Esophagus muscularis mucosa (tissue), 4 donors: ENCODE data around the gene ZNF674. TPM values are rescaled to one million over a fixed set of nuclear protein-coding genes. Genes with fewer than 3 reads are reported as not detected.
"Not testable (repeated sequence)": the region's sequence is repeated elsewhere in the genome, so short reads cannot be mapped to it uniquely, and the experiment has no call there.

Experiments
- DNase-seq: peaks from one replicate; pipeline ENCODE4 v3.0.0-alpha.2; 2017; ENCODE audit errors: extremely low spot score
- H3K27ac ChIP-seq, 4 donors: fragments of 200-600 bp; sonication (generic); replicated peaks in 1 of 4; 1 replicate in 3 of 4; 2 replicates in 1 of 4; pipeline ENCODE4 v1.5.1; 2016 to 2019; ENCODE audit warnings: mild to moderate bottlenecking in 1 of 4
- H3K27me3 ChIP-seq, 4 donors: fragments of 200-600 bp; sonication (generic); one replicate each; pipeline versions ENCODE4 v1.5.1 to v1.6.0; 2016 to 2019
- H3K36me3 ChIP-seq, 4 donors: fragments of 200-600 bp; sonication (generic); one replicate each; pipeline ENCODE4 v1.5.1; 2016 to 2019
- H3K4me1 ChIP-seq, 4 donors: fragments of 200-600 bp; sonication (generic); one replicate each; pipeline ENCODE4 v1.5.1; 2016 to 2019
- H3K4me3 ChIP-seq, 4 donors: fragments of 200-600 bp; sonication (generic); 1 replicate in 2 of 4; 2 replicates in 2 of 4; pipeline ENCODE4 v1.5.1; 2016 to 2019; ENCODE audit warnings: mild to moderate bottlenecking in 4 of 4, moderate library complexity in 1 of 4
- H3K9me3 ChIP-seq, 4 donors: fragments of 200-600 bp; sonication (generic); 1 replicate in 3 of 4; 2 replicates in 1 of 4; pipeline ENCODE4 v1.5.1; 2016 to 2019
- CTCF ChIP-seq, 3 experiments: fragments of 200-600 bp in 2 of 3; fragments of 450-650 bp in 1 of 3; sonication (generic) in 2 of 3; IDR thresholded peaks; one replicate each; pipeline ENCODE4 v1.5.1; 2017 to 2019; ENCODE audit warnings: antibody characterized with exemption in 3 of 3, mild to moderate bottlenecking in 2 of 3, moderate library complexity in 1 of 3
- EP300 ChIP-seq: sonication (generic); formaldehyde crosslinking; IDR thresholded peaks from one replicate; pipeline ENCODE4 v1.6.1; 2017; ENCODE audit warnings: antibody characterized with exemption
- POLR2A ChIP-seq: fragments of 450-650 bp; IDR thresholded peaks from one replicate; pipeline ENCODE4 v1.6.1; 2017; ENCODE audit warnings: antibody characterized with exemption, moderate library complexity, mild to moderate bottlenecking, low read depth
- POLR2AphosphoS5 ChIP-seq, 2 donors: sonication (generic); formaldehyde crosslinking; IDR thresholded peaks; one replicate each; pipeline ENCODE4 v1.6.1; 2017; ENCODE audit warnings: antibody characterized with exemption in 2 of 2
- WGBS: methylation state at CpG from one replicate; pipeline ENCODE4 v1.1.5; 2018; 5-methylcytosine and 5-hydroxymethylcytosine counted together
- intact Hi-C: fragments of 100-400 bp; cut with DNase I; formaldehyde crosslinking; loops from one replicate; pipeline ENCODE4 v1.15.1; 2023
- total RNA-seq, 4 donors: library from RNA; depleted of rRNA; stranded (reverse); fragments of >200 nt; gene quantifications; one replicate each; pipeline versions ENCODE4 v1.1.0 to v1.2.1, GENCODE V29; 2016

Gene ZNF674
- total RNA-seq, 4 donors from 2014 or later, result 2.0 to 5.0 (median 2.8) TPM

GRCh38 chrX:46551494-46552128 is 6.4 kb upstream of the ZNF674 start:
- WGBS, result 58% methylated on average over 8 of the region's 8 CpGs
- H3K27ac ChIP-seq, result no peak overlapping the region
- H3K9me3 ChIP-seq, result no peaks in the 10 kb centered on the region
- TF ChIP-seq POLR2A (no peak), POLR2AphosphoS5 (IDR thresholded peaks at IDR 0.05) (no peak), EP300 (no peak), CTCF (IDR thresholded peaks at IDR 0.05) (no peak)
- H3K27me3 ChIP-seq, result no peaks in the 10 kb centered on the region
- intact Hi-C loops, result no loop called here
- no peak overlapping the region for H3K4me3 ChIP-seq
- peaks cover 0 to 12% (median 9%) of the 10 kb centered on the region in 4 donors for H3K4me1 ChIP-seq
- DNase-seq, result no peak
- H3K36me3 ChIP-seq, result no peaks in the 10 kb centered on the region

DNA sequence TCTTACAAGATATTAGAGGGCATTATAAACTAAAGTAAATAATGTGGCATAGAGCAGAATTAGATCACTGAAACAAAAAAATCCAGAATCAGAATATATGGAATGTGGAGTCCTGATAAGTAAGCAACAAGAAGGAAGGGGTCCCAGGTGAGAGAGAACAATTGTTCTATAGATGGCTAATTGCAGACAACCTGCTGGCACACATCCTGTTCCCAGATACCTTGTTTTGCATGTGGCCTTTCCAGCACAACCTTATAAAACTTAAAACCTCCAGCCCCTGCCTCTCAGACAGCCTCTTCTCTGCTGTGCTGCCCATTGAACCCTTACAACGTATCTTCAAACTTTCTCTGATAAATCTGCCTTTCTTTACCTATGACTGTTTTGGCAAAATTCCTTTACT is 4.7 kb upstream of the ZNF674 start:
- no peak overlapping the region for H3K27ac ChIP-seq
- H3K27me3 ChIP-seq, result no peaks in the 10 kb centered on the region
- WGBS, result 77% methylated on average over 1 of the region's 1 CpG
- H3K4me1 ChIP-seq, result peaks cover 0 to 20% (median 15%) of the 10 kb centered on the region in 4 donors
- no peaks in the 10 kb centered on the region for H3K36me3 ChIP-seq
- no peak for TF ChIP-seq POLR2AphosphoS5 (IDR thresholded peaks at IDR 0.05)
- no peak for TF ChIP-seq POLR2A
- no peak for TF ChIP-seq EP300
- intact Hi-C loops, result no loop called here
- DNase-seq, result no peak
- no peak overlapping the region for H3K4me3 ChIP-seq
- H3K9me3 ChIP-seq, result no peaks in the 10 kb centered on the region

- H3K9me3 ChIP-seq, result no peaks in the 10 kb centered on the region
- no peaks in the 10 kb centered on the region for H3K27me3 ChIP-seq
- no peak overlapping the region for H3K4me3 ChIP-seq
- intact Hi-C loops, result no loop called here
- no peak for DNase-seq
- TF ChIP-seq POLR2A (no peak), CTCF (IDR thresholded peaks at IDR 0.05) (no peak), POLR2AphosphoS5 (IDR thresholded peaks at IDR 0.05) (no peak), EP300 (no peak)
- no peaks in the 10 kb centered on the region for H3K36me3 ChIP-seq
- no peak overlapping the region for H3K27ac ChIP-seq
- WGBS, result 78% methylated on average over 6 of the region's 6 CpGs
- H3K4me1 ChIP-seq, result peaks cover 0 to 34% (median 24%) of the 10 kb centered on the region in 4 donors
These were observed 2.6 kb upstream of the ZNF674 start for GRCh38 chrX:46547857-46548256.

DNA sequence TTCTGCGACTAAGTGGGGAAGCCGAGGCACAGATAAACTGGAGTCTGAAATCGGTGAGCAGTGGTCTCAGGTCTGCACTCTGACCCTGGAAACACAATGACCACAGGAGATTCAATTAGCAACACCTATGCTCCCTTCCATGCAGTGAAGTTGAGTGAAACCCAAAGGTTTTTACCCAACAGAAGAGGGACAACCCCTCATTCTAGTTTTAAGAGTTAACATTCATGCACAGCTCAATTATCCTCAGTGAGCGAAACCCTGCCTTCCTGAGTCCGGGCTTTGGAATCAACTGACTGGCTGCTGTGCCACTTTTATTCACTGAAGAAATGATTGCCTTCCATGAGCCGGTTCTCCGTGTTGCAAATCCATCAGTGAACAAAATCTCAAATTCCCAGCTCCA is 694 bp downstream of the ZNF674 start:
- 64% methylated on average over 7 of the region's 7 CpGs for WGBS
- H3K27me3 ChIP-seq, intact Hi-C loops, H3K36me3 ChIP-seq, H3K9me3 ChIP-seq, DNase-seq: not testable (repeated sequence)
- Histone ChIP-seq H3K4me3 (peak overlapping the region; percentile 66 to 76 (median 72)), H3K4me1 (peaks cover 0 to 34% (median 24%) of the 10 kb centered on the region in 4 donors), H3K27ac (peak overlapping the region; percentile 77 to 85 (median 82))

GRCh38 chrX:46543441-46543840 is 1.8 kb downstream of the ZNF674 start:
- no peak overlapping the region for H3K27ac ChIP-seq
- H3K4me3 ChIP-seq, result no peak overlapping the region
- TF ChIP-seq POLR2AphosphoS5 (IDR thresholded peaks at IDR 0.05) (no peak), POLR2A (no peak), CTCF (IDR thresholded peaks at IDR 0.05) (no peak), EP300 (no peak)
- DNase-seq, result no peak
- 69% methylated on average over 2 of the region's 2 CpGs for WGBS
- no peaks in the 10 kb centered on the region for H3K27me3 ChIP-seq
- H3K4me1 ChIP-seq, result peaks cover 0 to 34% (median 24%) of the 10 kb centered on the region in 4 donors
- peaks cover 0 to 17% (median 0%) of the 10 kb centered on the region in 4 donors for H3K36me3 ChIP-seq
- intact Hi-C loops, result no loop called here
- H3K9me3 ChIP-seq, result no peaks in the 10 kb centered on the region

DNA sequence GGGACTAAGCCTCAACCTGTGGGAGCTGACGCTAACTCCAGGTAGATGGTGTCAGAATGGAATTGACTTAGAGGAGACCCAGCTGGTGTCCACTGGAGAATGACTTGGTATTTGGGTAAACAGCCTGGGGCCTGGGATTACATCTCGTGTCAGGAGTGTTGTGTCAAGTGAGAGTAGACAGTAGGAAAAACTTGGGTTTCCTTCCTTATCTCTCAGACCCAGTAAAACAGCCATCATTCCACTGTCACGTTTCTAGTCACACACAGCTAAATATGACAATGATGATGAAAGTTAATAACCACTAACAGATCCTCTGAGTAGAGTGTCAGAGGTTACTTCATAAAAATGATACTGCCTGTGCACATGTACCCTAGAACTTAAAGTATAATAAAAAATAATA is 13.8 kb downstream of the ZNF674 start:
- Histone ChIP-seq H3K27ac (no peak overlapping the region), H3K36me3 (peaks cover 0 to 6% (median 0%) of the 10 kb centered on the region in 4 donors), H3K4me1 (no peaks in the 10 kb centered on the region), H3K4me3 (no peak overlapping the region), H3K9me3 (no peaks in the 10 kb centered on the region), H3K27me3 (no peaks in the 10 kb centered on the region)
- 55% methylated on average over 3 of the region's 3 CpGs for WGBS
- no peak for DNase-seq
- TF ChIP-seq POLR2A (no peak), EP300 (no peak), POLR2AphosphoS5 (IDR thresholded peaks at IDR 0.05) (no peak), CTCF (IDR thresholded peaks at IDR 0.05) (no peak)
- intact Hi-C loops, result no loop called here

DNA sequence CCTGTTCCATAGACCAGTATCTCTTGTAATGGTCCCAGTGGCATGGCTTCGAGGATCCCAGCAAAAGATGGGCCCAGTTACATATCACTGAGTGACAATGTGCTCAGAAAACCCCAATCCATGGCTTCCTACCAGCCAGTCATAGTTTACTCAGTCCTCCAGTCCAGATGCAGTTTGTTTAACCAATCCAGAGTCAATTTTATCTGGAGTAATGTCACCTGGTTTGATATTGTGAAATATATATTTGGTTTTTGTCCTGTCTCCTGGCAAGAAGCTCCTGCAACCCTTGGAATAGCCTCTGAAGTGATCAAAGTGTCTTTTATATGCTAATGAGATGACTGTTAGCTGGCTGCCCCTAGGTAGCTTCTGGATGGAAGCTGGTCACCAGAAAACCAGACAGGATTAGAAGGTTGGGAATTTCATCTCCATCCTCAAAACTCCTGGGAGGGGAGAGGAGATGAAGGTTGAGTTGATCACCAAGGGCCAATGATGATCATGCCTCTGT is 14.8 kb downstream of the ZNF674 start:
- H3K9me3 ChIP-seq, H3K4me1 ChIP-seq, DNase-seq, H3K27me3 ChIP-seq, intact Hi-C loops, H3K36me3 ChIP-seq, H3K27ac ChIP-seq, H3K4me3 ChIP-seq: not testable (repeated sequence)
- whole genome bisulfite sequencing, result 80% methylated on average over 1 of the region's 1 CpG
